ENCODE results near the gene OR5B21. TPM values are rescaled to one million over a fixed set of nuclear protein-coding genes. Genes with fewer than 3 reads are reported as not detected.

The OR5B21 gene
- total RNA-seq, 1 experiment from 2014 or later: not detected

GRCh38 chr11:58508814-58509213 lies 909 bp upstream of the OR5B21 start:
- intact Hi-C loops (cut with micrococcal nuclease; ENCODE audit: unreplicated experiment): no loop called here
- Histone ChIP-seq H3K27me3 (replicated peaks; ENCODE audit: insufficient read depth, low read depth, low read length, poor library complexity) (no peaks in the 10 kb centered on the region), H3K27ac (ENCODE audit: low read depth, low read length, poor library complexity, severe bottlenecking) (no peak overlapping the region), H3K36me3 (ENCODE audit: insufficient read depth, low read length, poor library complexity, severe bottlenecking) (no peaks in the 10 kb centered on the region), H3K4me1 (ENCODE audit: insufficient read depth, low read length, poor library complexity, severe bottlenecking) (no peaks in the 10 kb centered on the region), H3K4me3 (ENCODE audit: low read depth, low read length, poor library complexity, severe bottlenecking) (no peak overlapping the region), H3K9me3 (ENCODE audit: low read depth, low read length, poor library complexity, severe bottlenecking) (no peaks in the 10 kb centered on the region)
- no peak for DNase-seq (ENCODE audit: low spot score)
- BruUV-seq (replicated peaks): no TSS peak
- TF ChIP-seq CTCF (conservative IDR thresholded peaks at IDR 0.05; ENCODE audit: low read depth, low read length) (no peak), EZH2 (IDR thresholded peaks at IDR 0.05; ENCODE audit: borderline replicate concordance, low read depth, low read length, poor library complexity, severe bottlenecking) (no peak)
- ChIA-PET POLR2A (ENCODE audit: low non-redundant PET) (no interaction called here), CTCF (no interaction called here)

GRCh38 chr11:58507355-58507754 lies 550 bp downstream of the OR5B21 start:
- CTCF ChIA-PET: no interaction called here

GRCh38 chr11:58506935-58507334 lies 970 bp downstream of the OR5B21 start:
- Histone ChIP-seq H3K4me3 (ENCODE audit: low read depth, low read length, poor library complexity, severe bottlenecking) (no peak overlapping the region), H3K9me3 (ENCODE audit: low read depth, low read length, poor library complexity, severe bottlenecking) (no peaks in the 10 kb centered on the region), H3K27ac (ENCODE audit: low read depth, low read length, poor library complexity, severe bottlenecking) (no peak overlapping the region), H3K4me1 (ENCODE audit: insufficient read depth, low read length, poor library complexity, severe bottlenecking) (no peaks in the 10 kb centered on the region), H3K36me3 (ENCODE audit: insufficient read depth, low read length, poor library complexity, severe bottlenecking) (no peaks in the 10 kb centered on the region), H3K27me3 (replicated peaks; ENCODE audit: insufficient read depth, low read depth, low read length, poor library complexity) (no peaks in the 10 kb centered on the region)
- intact Hi-C loops (cut with micrococcal nuclease; ENCODE audit: unreplicated experiment): no loop called here
- ChIA-PET CTCF (no interaction called here), POLR2A (ENCODE audit: low non-redundant PET) (no interaction called here)
- no TSS peak for BruUV-seq (replicated peaks)
- DNase-seq (ENCODE audit: low spot score): no peak
- no peak for TF ChIP-seq CTCF (conservative IDR thresholded peaks at IDR 0.05; ENCODE audit: low read depth, low read length)
- no peak for TF ChIP-seq EZH2 (IDR thresholded peaks at IDR 0.05; ENCODE audit: borderline replicate concordance, low read depth, low read length, poor library complexity, severe bottlenecking)

More at GRCh38 chr11:58507355-58507754, 550 bp downstream of the OR5B21 start:
- no TSS peak for BruUV-seq (replicated peaks)
- no peaks in the 10 kb centered on the region for H3K4me1 ChIP-seq (ENCODE audit: insufficient read depth, low read length, poor library complexity, severe bottlenecking)
- H3K9me3 ChIP-seq (ENCODE audit: low read depth, low read length, poor library complexity, severe bottlenecking): no peaks in the 10 kb centered on the region
- no peaks in the 10 kb centered on the region for H3K36me3 ChIP-seq (ENCODE audit: insufficient read depth, low read length, poor library complexity, severe bottlenecking)
- intact Hi-C loops (cut with micrococcal nuclease; ENCODE audit: unreplicated experiment): no loop called here
- no peaks in the 10 kb centered on the region for H3K27me3 ChIP-seq (replicated peaks; ENCODE audit: insufficient read depth, low read depth, low read length, poor library complexity)
- no peak overlapping the region for H3K4me3 ChIP-seq (ENCODE audit: low read depth, low read length, poor library complexity, severe bottlenecking)
- no peak for TF ChIP-seq CTCF (conservative IDR thresholded peaks at IDR 0.05; ENCODE audit: low read depth, low read length)
- TF ChIP-seq EZH2 (IDR thresholded peaks at IDR 0.05; ENCODE audit: borderline replicate concordance, low read depth, low read length, poor library complexity, severe bottlenecking): no peak
- POLR2A ChIA-PET (ENCODE audit: low non-redundant PET): no interaction called here
- H3K27ac ChIP-seq (ENCODE audit: low read depth, low read length, poor library complexity, severe bottlenecking): no peak overlapping the region
- no peak for DNase-seq (ENCODE audit: low spot score)
